Left renal pelvis (tissue), 4 donors: ENCODE data around the gene NMUR1. TPM values are rescaled to one million over a fixed set of nuclear protein-coding genes. Genes with fewer than 3 reads are reported as not detected.
A peak's percentile ranks its signal among the peaks of the same experiment; 100 is the strongest.

Experiments used
- DNase-seq, 4 donors: peaks; one replicate each; pipeline ENCODE4 v3.0.0-alpha.2; 2013; ENCODE audit warnings: low read depth in 4 of 4, low spot score in 3 of 4
- polyA plus RNA-seq, 4 donors: library from polyadenylated mRNA; unstranded; fragments of 120-200 nt; gene quantifications; one replicate each; pipeline ENCODE4 v1.2.1, GENCODE V29; 2013; ENCODE audit not compliant: insufficient read length in 4 of 4

NMUR1 gene
- polyA plus RNA-seq, 4 donors = 0.47 to 0.91 (median 0.69) TPM

DNA sequence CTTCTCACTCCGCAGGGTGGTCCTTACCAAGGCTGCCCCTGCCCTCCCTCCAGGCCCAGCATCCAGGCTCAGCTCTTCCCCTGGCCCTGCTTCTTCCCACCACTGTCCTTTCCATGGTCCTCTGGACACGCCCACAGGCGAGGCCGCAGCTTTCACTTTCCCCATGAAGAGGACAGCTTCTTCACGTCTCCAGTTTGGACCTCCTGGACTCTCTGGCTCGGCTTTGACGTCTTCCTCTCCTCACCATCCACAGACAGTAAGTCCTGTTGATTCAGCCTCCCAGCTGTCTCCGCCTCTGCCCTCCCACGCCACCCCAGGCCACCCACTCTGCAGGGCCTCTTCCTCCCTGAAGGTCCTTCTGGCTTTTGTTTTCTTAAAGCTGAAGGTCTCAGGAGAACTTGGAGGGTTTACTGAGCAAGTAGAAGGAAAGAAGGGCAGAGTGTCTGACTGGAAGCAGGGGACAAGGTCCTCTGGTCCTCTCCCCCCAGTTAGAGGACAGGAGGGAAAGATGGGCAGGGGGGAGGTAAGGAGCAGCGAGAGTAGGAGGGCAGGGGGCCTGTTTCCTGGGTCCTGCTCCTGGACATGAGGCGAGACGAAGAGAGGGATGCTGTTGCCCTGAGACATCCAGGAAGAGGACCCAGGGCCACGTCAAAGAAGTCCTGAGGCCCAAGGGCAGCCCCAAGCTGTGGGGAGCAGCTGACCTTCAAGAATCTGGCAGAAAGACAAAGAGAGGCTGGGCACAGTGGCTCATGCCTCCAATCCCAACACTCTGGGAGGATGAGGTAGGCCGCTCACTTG lies 24.7 kb upstream of the NMUR1 start:
- peak in 2 of 4 donors; percentile 54 to 57 for DNase-seq

GRCh38 chr2:231554327-231554726 lies 24.1 kb upstream of the NMUR1 start:
- no peak for DNase-seq

DNA sequence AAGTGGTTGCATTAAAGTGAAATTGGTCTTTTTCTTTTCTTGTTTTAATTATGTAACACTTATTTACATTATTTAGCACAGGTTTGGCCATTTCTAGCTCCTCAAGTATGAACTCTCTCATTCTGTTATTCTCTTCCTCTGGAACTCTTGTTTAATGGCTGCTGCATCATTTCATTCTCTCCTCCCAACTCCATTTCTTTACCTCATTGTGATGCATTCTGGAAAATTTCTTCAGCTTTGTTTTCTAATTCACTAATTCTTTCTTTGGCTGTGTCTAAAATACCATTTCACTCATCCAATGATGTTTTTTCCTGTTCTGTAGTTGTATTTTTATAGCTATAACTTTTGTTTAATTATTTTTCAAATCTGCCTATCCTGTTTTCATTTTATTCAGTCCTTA lies 22.5 kb upstream of the NMUR1 start:
- no peak for DNase-seq

GRCh38 chr2:231549446-231550239 lies 19.4 kb upstream of the NMUR1 start:
- no peak for DNase-seq

- DNase-seq = no peak
Observed at GRCh38 chr2:231548752-231549151, 18.5 kb upstream of the NMUR1 start.

- DNase-seq = no peak
Observed at GRCh38 chr2:231547315-231548110, 17.3 kb upstream of the NMUR1 start.

GRCh38 chr2:231546014-231546715 lies 15.9 kb upstream of the NMUR1 start:
- no peak for DNase-seq

DNA sequence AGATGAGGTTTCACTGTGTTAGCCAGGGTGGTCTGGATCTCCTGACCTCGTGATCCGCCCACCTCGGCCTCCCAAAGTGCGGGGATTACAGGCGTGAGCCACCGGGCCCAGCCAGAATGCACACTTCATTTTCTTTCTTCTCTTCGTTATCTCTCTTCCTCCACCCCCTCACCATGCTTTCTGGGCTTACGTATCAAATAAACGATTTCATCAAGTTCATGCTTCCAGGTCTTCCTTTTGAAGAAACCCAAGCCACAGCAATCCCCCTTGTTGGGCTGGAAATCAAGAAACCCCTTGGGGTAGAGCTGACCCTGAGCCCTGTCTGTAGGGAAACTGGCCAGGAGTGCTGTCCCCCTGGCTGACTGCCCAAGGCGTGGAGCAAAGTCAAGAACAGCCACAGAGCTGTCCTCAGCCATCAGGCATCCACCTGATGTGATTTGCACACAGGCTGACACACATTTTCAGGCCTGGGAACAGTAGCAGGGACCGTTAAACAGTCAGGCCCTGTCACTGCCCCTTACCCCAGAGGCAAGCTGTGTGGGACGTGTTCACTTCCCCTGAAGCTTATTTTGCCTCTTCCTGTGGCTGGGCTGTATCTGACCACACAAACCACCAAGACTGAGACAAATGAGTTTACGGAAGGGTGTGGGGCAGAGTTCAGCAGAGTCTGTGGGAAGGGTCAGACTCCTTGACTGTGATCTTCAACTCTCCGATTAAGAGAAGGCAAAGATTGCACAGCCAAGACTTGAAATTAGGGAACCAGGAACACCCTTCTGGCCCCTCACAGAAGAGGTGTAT lies 15.1 kb upstream of the NMUR1 start:
- DNase-seq = no peak

DNA sequence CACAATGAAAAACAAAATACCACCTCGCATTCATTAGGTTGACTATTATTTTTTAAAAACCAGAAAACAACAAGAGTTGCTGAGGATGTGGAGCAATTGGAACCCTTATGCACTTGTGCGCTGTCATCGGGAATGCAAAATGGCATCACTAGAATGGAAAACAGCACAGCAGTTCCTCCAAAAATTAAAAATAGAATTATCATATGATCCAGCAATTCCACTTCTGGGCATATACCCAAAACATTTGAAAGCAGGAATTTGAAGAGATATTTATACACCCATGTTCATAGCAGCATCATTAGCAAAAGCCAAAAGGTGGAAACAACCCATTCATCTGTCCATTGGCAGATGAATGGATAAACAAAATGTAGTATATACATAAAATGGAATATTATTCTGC lies 11.9 kb upstream of the NMUR1 start:
- DNase-seq = no peak

- DNase-seq = no peak
Observed at GRCh38 chr2:231541645-231542044, 11.4 kb upstream of the NMUR1 start.

- no peak for DNase-seq
Observed at GRCh38 chr2:231539991-231540390, 9.7 kb upstream of the NMUR1 start.

- DNase-seq = no peak
Observed at GRCh38 chr2:231535961-231536360, 5.7 kb upstream of the NMUR1 start.

DNA sequence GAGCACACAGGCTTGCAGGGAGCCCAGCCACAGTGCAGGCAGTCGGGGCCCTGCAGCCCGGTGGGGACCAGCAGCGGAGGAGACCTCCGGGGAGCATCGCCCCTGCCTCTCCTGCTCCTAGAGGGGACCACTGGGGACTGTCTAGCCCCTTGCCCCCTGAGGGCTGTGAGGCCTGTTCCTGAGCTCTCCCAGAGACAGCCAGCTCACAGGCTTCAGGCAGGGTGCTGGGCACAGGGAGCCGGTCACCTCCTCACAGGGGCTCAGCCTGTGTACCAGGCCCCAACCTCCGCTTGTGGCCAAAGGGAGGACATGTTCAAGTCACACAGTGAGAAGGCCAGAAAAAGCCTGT lies 3.5 kb upstream of the NMUR1 start:
- no peak for DNase-seq

- DNase-seq = no peak
Observed at GRCh38 chr2:231533086-231533776, 3.0 kb upstream of the NMUR1 start.

GRCh38 chr2:231532756-231533035 lies 2.5 kb upstream of the NMUR1 start:
- DNase-seq = no peak

- no peak for DNase-seq
Observed at GRCh38 chr2:231531883-231532755, 1.9 kb upstream of the NMUR1 start.

DNA sequence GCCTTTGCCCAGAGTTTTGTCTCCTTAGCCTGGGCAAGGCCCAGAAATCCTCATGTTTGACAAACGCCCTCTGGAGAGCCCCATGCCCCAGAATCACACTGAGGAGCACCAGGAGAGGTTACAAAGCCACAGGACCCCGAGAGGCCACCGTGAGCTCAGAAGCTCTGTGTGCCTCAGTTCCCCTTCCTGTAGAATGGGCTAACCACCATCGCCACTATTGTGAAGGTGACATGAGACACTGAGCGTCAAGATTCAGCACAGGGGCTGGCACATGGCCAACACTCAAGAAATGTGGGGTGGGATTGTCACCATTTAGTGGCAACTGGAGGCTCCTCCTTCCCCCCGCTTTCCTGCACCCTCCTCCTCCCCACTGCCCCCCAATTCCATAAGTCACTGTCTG lies 1.2 kb upstream of the NMUR1 start:
- DNase-seq = no peak

DNA sequence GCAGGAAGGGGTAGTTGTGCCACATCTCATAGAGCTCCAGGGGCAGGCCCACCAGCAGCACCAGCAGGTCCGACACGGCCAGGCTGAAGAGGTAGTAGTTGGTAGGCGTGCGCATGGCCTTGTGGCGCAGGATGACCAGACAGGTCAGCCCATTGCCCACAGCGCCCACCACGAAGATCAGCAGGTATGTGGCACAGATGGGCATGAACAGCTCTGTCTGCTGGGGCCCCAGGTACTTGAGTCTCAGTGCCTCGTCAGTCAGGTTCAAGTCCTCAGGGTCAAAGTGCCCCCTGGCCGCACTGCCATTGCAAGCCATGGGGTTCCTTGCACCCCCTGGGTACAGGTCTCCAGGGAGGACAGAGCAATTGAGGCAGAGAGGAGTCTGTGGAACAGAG lies 1.6 kb downstream of the NMUR1 start:
- no peak for DNase-seq
